ENCODE results near the gene GSDMA.

GSDMA gene

GRCh38 chr17:39979016-39979670 is 16.3 kb downstream of the GSDMA start:
- peaks cover 10% of the 10 kb centered on the region for H3K79me2 ChIP-seq
- H2AFZ ChIP-seq, result peak overlapping the region; percentile 92
- TF ChIP-seq CTCF (IDR thresholded peaks at IDR 0.05), result no peak
- peaks cover 4% of the 10 kb centered on the region for H3K4me1 ChIP-seq
- H3K27ac ChIP-seq, result no peak overlapping the region
- no peaks in the 10 kb centered on the region for H3K9me3 ChIP-seq (ENCODE audit: control insufficient read depth, low read length)
- no peak overlapping the region for H3K9ac ChIP-seq
- H3K4me3 ChIP-seq (ENCODE audit: low read depth, low read length), result no peak overlapping the region
- no peaks in the 10 kb centered on the region for H3K36me3 ChIP-seq (ENCODE audit: control insufficient read depth, insufficient read depth, low read length)
- H3K4me2 ChIP-seq (ENCODE audit: low read length), result no peak overlapping the region
- no peaks in the 10 kb centered on the region for H3K27me3 ChIP-seq (ENCODE audit: control insufficient read depth, insufficient read depth, low read length)

GRCh38 chr17:39979893-39980350 is 17.1 kb downstream of the GSDMA start:
- peak overlapping the region; percentile 76 for H3K27ac ChIP-seq
- peak overlapping the region; percentile 85 for H3K4me3 ChIP-seq (ENCODE audit: low read depth, low read length)
- no peak overlapping the region for H3K9ac ChIP-seq
- H3K36me3 ChIP-seq (ENCODE audit: control insufficient read depth, insufficient read depth, low read length), result no peaks in the 10 kb centered on the region
- TF ChIP-seq CTCF (IDR thresholded peaks at IDR 0.05), result no peak
- H3K4me1 ChIP-seq, result peaks cover 4% of the 10 kb centered on the region
- no peaks in the 10 kb centered on the region for H3K9me3 ChIP-seq (ENCODE audit: control insufficient read depth, low read length)
- peak overlapping the region; percentile 96 for H3K4me2 ChIP-seq (ENCODE audit: low read length)
- H2AFZ ChIP-seq, result peak overlapping the region; percentile 92
- no peaks in the 10 kb centered on the region for H3K27me3 ChIP-seq (ENCODE audit: control insufficient read depth, insufficient read depth, low read length)
- peaks cover 16% of the 10 kb centered on the region for H3K79me2 ChIP-seq

GRCh38 chr17:39980351-39981206 is 17.8 kb downstream of the GSDMA start, which contains the start of gene PSMD3:
Gene PSMD3 (plus strand): TSS chr17:39980807. CDS start chr17:39980971, 164 bp downstream.
- Histone ChIP-seq H3K9me3 (ENCODE audit: control insufficient read depth, low read length) (no peaks in the 10 kb centered on the region), H3K27me3 (ENCODE audit: control insufficient read depth, insufficient read depth, low read length) (no peaks in the 10 kb centered on the region), H3K36me3 (ENCODE audit: control insufficient read depth, insufficient read depth, low read length) (no peaks in the 10 kb centered on the region), H3K79me2 (peaks cover 16% of the 10 kb centered on the region), H3K4me1 (peaks cover 4% of the 10 kb centered on the region), H2AFZ (peak within 1 kb of the TSS; percentile 92), H3K4me2 (ENCODE audit: low read length) (peak within 1 kb of the TSS; percentile 96), H3K4me3 (ENCODE audit: low read depth, low read length) (peak within 1 kb of the TSS; percentile 85), H3K9ac (peak within 1 kb of the TSS; percentile 96), H3K27ac (peak within 1 kb of the TSS; percentile 76)
- TF ChIP-seq CTCF (IDR thresholded peaks at IDR 0.05), result peak; percentile 94

- Histone ChIP-seq H3K27ac (peak overlapping the region; percentile 76), H3K9me3 (ENCODE audit: control insufficient read depth, low read length) (no peaks in the 10 kb centered on the region), H3K36me3 (ENCODE audit: control insufficient read depth, insufficient read depth, low read length) (no peaks in the 10 kb centered on the region), H3K4me3 (ENCODE audit: low read depth, low read length) (peak overlapping the region; percentile 85), H3K9ac (peak overlapping the region; percentile 96), H3K4me2 (ENCODE audit: low read length) (peak overlapping the region; percentile 61), H3K27me3 (ENCODE audit: control insufficient read depth, insufficient read depth, low read length) (no peaks in the 10 kb centered on the region), H3K4me1 (peaks cover 4% of the 10 kb centered on the region), H2AFZ (peak overlapping the region; percentile 92), H3K79me2 (peaks cover 16% of the 10 kb centered on the region)
- TF ChIP-seq CTCF (IDR thresholded peaks at IDR 0.05), result no peak
Observed at GRCh38 chr17:39981207-39981741, 18.5 kb downstream of the GSDMA start.

Measured in parathyroid adenoma (tissue), 2 donors.